HepG2 (cell line): ENCODE results near the gene EXOC6B. TPM values are rescaled to one million over a fixed set of nuclear protein-coding genes. Genes with fewer than 3 reads are reported as not detected.
A peak's percentile ranks its signal among the peaks of the same experiment; 100 is the strongest.

Source experiments
- ASH2L ChIP-seq: fragments of 300-600, 200-600 bp; sonication (generic); IDR thresholded peaks from 2 replicates; pipeline ENCODE4 v1.7.0; 2017; ENCODE audit warnings: low read depth, mild to moderate bottlenecking, moderate library complexity, mixed read lengths, low read length; ENCODE audit not compliant: insufficient read length
- ELF3 ChIP-seq: IDR thresholded peaks from 2 replicates; pipeline ENCODE4 v1.6.1; 2016; ENCODE audit warnings: missing genetic modification reagents, missing compliant biosample characterization
- FIP1L1 ChIP-seq: fragments of 200-400 bp; formaldehyde crosslinking; IDR thresholded peaks from 2 replicates; pipeline ENCODE4 v1.6.1; 2018; ENCODE audit warnings: low read depth, mild to moderate bottlenecking, low read length, moderate library complexity, borderline replicate concordance; ENCODE audit not compliant: insufficient read depth
- FLYWCH1 ChIP-seq: sonication (generic); formaldehyde crosslinking; IDR thresholded peaks from 2 replicates; pipeline ENCODE4 v1.8.1; 2023; ENCODE audit warnings: mild to moderate bottlenecking, missing genetic modification reagents
- HES4 ChIP-seq: sonication (generic); formaldehyde crosslinking; IDR thresholded peaks from 2 replicates; pipeline ENCODE4 v1.9.0; 2021; ENCODE audit warnings: mild to moderate bottlenecking, missing genetic modification reagents, borderline replicate concordance
- HNF4A ChIP-seq: sonication (generic); formaldehyde crosslinking; IDR thresholded peaks from 2 replicates; pipeline ENCODE4 v1.4.0; 2020; ENCODE audit warnings: missing genetic modification reagents
- JUND ChIP-seq: sonication (generic); formaldehyde crosslinking; IDR thresholded peaks from 2 replicates; pipeline ENCODE4 v1.8.0; 2022; ENCODE audit warnings: mild to moderate bottlenecking, missing genetic modification reagents
- KDM1A ChIP-seq: IDR thresholded peaks from 2 replicates; pipeline ENCODE4 v1.6.1; 2016; ENCODE audit warnings: missing compliant biosample characterization
- NFIC ChIP-seq: IDR thresholded peaks from 2 replicates; pipeline ENCODE4 v1.6.1; 2012; ENCODE audit warnings: mild to moderate bottlenecking, low read length, inconsistent platforms
- ZNF230 ChIP-seq: sonication (generic); formaldehyde crosslinking; IDR thresholded peaks from 2 replicates; pipeline ENCODE4 v1.4.0; 2020; ENCODE audit warnings: mild to moderate bottlenecking, missing genetic modification reagents
- ZNF3 ChIP-seq: IDR thresholded peaks from 2 replicates; pipeline ENCODE4 v1.7.0; 2017; ENCODE audit warnings: inconsistent platforms
- ZNF484 ChIP-seq: sonication (generic); formaldehyde crosslinking; IDR thresholded peaks from 2 replicates; pipeline ENCODE4 v1.5.1; 2020; ENCODE audit warnings: mild to moderate bottlenecking, low read depth, missing genetic modification reagents, borderline replicate concordance
- ZNF501 ChIP-seq: sonication (generic); formaldehyde crosslinking; IDR thresholded peaks from 2 replicates; pipeline ENCODE4 v1.5.1; 2020; ENCODE audit warnings: mild to moderate bottlenecking, moderate library complexity, missing genetic modification reagents
- ZNF562 ChIP-seq: sonication (generic); formaldehyde crosslinking; IDR thresholded peaks from 2 replicates; pipeline ENCODE4 v1.8.0; 2022; ENCODE audit warnings: missing genetic modification reagents, borderline replicate concordance
- ZNF589 ChIP-seq: sonication (generic); formaldehyde crosslinking; conservative IDR thresholded peaks from 2 replicates; pipeline ENCODE4 v1.8.0; 2022; ENCODE audit warnings: mild to moderate bottlenecking, moderate library complexity, missing genetic modification reagents
- polyA plus RNA-seq, 8 experiments: library from polyadenylated mRNA; depleted of rRNA in 3 of 8; stranded (reverse) in 7 of 8; unstranded in 1 of 8; fragments of >200 nt; fragmentation: Illumina TruSeq in 4 of 8; extraction: Trizol in 4 of 8; gene quantifications; 2 replicates each; pipeline versions ENCODE4 v1.2.1 to v1.2.3, GENCODE V29; 2011 to 2016; ENCODE audit warnings: low read depth in 4 of 8, missing spikeins in 1 of 8, mixed read lengths in 1 of 8; ENCODE audit not compliant: insufficient read depth in 1 of 8
- total RNA-seq, 5 experiments: library from RNA; depleted of rRNA; stranded (reverse); fragments of >200 nt; fragmentation: Illumina TruSeq; extraction: Trizol; gene quantifications; 2 replicates each; pipeline ENCODE4 v1.2.3, GENCODE V29; 2016; ENCODE audit warnings: low read depth in 1 of 5
- TF ChIP-seq, protein P1 (sequence below): IDR thresholded peaks from 2 replicates; pipeline ENCODE4 v1.6.1; 2016; ENCODE audit warnings: low read depth, missing genetic modification reagents, missing compliant biosample characterization
- TF ChIP-seq, protein P2 (sequence below): sonication (generic); IDR thresholded peaks from 2 replicates; pipeline ENCODE4 v1.6.1; 2016; ENCODE audit warnings: low read depth, borderline replicate concordance
- TF ChIP-seq, protein P3 (sequence below): sonication (generic); formaldehyde crosslinking; IDR thresholded peaks from 2 replicates; pipeline ENCODE4 v1.5.1; 2020; ENCODE audit warnings: missing genetic modification reagents, mild to moderate bottlenecking, borderline replicate concordance
- TF ChIP-seq, protein P4 (sequence below): sonication (generic); formaldehyde crosslinking; IDR thresholded peaks from 2 replicates; pipeline ENCODE4 v1.4.0; 2020; ENCODE audit warnings: missing genetic modification reagents

EXOC6B gene
- total and polyA plus RNA-seq, 2 of the 13 experiments (the other 11 are each of a cell fraction or from before 2014, with no cell fraction given) = 9.1 to 15.9 TPM

DNA sequence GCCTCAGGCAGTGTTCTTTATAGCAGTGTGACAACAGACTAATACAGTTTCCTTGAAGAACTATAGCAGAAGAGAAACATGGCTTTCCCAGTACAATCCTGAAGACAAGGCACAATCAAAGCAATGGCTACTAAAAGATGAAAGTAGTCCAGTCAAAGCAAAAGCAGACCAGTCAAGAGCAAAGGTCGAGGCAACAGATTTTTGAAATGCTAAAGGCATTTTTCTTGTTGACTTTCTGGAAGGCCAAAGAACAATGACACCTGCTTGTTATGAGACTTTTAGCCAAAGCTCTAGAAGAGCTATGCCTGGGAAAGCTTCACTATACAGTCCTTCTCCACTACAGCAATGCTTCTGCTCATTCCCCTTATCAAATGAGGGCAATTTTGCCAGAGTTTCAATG, 269.9 kb downstream of the EXOC6B start (continued):
- TF ChIP-seq ZNF562 (CRISPR knock-in tag) (no peak), FIP1L1 (no peak), ZNF501 (CRISPR knock-in tag) (no peak), NFIC (no peak), ZNF589 (CRISPR knock-in tag) (no peak), KDM1A (CRISPR knock-in tag) (0 out of 2 replicates have a peak, but pooled peaks have one; percentile 53), ASH2L (peak; percentile 36), ZNF3 (no peak), JUND (CRISPR knock-in tag) (no peak), HNF4A (peak; percentile 91), HES4 (CRISPR knock-in tag) (no peak), ELF3 (peak; percentile 21; the same call in 1 of the 2 replicates), ZNF230 (no peak), ZNF484 (CRISPR knock-in tag) (no peak), FLYWCH1 (CRISPR knock-in tag) (no peak)
- TF ChIP-seq, protein P1, sequence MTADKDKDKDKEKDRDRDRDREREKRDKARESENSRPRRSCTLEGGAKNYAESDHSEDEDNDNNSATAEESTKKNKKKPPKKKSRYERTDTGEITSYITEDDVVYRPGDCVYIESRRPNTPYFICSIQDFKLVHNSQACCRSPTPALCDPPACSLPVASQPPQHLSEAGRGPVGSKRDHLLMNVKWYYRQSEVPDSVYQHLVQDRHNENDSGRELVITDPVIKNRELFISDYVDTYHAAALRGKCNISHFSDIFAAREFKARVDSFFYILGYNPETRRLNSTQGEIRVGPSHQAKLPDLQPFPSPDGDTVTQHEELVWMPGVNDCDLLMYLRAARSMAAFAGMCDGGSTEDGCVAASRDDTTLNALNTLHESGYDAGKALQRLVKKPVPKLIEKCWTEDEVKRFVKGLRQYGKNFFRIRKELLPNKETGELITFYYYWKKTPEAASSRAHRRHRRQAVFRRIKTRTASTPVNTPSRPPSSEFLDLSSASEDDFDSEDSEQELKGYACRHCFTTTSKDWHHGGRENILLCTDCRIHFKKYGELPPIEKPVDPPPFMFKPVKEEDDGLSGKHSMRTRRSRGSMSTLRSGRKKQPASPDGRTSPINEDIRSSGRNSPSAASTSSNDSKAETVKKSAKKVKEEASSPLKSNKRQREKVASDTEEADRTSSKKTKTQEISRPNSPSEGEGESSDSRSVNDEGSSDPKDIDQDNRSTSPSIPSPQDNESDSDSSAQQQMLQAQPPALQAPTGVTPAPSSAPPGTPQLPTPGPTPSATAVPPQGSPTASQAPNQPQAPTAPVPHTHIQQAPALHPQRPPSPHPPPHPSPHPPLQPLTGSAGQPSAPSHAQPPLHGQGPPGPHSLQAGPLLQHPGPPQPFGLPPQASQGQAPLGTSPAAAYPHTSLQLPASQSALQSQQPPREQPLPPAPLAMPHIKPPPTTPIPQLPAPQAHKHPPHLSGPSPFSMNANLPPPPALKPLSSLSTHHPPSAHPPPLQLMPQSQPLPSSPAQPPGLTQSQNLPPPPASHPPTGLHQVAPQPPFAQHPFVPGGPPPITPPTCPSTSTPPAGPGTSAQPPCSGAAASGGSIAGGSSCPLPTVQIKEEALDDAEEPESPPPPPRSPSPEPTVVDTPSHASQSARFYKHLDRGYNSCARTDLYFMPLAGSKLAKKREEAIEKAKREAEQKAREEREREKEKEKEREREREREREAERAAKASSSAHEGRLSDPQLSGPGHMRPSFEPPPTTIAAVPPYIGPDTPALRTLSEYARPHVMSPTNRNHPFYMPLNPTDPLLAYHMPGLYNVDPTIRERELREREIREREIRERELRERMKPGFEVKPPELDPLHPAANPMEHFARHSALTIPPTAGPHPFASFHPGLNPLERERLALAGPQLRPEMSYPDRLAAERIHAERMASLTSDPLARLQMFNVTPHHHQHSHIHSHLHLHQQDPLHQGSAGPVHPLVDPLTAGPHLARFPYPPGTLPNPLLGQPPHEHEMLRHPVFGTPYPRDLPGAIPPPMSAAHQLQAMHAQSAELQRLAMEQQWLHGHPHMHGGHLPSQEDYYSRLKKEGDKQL (CRISPR knock-in tag) = no peak
- TF ChIP-seq, protein P2, sequence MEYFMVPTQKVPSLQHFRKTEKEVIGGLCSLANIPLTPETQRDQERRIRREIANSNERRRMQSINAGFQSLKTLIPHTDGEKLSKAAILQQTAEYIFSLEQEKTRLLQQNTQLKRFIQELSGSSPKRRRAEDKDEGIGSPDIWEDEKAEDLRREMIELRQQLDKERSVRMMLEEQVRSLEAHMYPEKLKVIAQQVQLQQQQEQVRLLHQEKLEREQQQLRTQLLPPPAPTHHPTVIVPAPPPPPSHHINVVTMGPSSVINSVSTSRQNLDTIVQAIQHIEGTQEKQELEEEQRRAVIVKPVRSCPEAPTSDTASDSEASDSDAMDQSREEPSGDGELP = no peak
- TF ChIP-seq, protein P3, sequence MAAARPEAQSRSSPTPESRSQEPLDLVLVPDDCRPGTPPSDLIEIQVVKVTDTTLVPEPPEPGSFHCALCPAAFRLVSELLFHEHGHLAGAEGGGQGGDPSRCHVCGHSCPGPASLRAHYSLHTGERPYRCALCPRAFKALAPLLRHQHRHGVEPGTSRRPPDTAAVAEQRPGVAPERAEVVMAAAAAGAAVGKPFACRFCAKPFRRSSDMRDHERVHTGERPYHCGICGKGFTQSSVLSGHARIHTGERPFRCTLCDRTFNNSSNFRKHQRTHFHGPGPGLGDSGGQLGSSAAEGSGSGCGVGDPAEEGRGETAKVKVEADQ (CRISPR knock-in tag) = no peak
- TF ChIP-seq, protein P4, sequence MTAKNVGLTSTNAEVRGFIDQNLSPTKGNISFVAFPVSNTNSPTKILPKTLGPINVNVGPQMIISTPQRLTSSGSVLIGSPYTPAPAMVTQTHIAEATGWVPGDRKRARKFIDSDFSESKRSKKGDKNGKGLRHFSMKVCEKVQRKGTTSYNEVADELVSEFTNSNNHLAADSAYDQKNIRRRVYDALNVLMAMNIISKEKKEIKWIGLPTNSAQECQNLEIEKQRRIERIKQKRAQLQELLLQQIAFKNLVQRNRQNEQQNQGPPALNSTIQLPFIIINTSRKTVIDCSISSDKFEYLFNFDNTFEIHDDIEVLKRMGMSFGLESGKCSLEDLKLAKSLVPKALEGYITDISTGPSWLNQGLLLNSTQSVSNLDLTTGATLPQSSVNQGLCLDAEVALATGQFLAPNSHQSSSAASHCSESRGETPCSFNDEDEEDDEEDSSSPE (CRISPR knock-in tag) = no peak
